NCI-H2029 treated with DMSO at 0.1 percent for 48 hours (cell line): Measurements from ENCODE around the gene AP1S2.

Experiments used
- DNase-seq: peaks from one replicate; lab custom pipeline; 2025; lab: John Stamatoyannopoulos, UW

AP1S2 gene

DNA sequence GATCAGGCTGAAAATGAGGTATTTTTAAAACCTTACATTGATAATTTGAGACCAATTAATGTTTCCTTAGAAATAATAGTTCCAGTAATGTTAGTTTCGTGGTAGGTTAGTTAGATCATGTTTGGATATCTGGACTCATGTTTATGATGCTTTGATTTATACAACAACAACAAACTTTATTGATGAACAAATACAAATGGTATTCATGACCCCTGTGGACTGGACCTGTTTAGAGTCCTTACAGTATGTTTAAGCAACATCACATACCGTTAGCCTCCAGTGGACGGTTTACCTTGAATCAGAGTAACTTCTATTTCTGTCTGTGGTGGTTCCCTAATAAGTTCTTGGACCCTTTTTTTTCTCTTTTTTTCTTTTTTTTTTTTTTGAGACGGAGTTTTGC lies 46.4 kb downstream of the AP1S2 start:
- no peak for DNase-seq

DNA sequence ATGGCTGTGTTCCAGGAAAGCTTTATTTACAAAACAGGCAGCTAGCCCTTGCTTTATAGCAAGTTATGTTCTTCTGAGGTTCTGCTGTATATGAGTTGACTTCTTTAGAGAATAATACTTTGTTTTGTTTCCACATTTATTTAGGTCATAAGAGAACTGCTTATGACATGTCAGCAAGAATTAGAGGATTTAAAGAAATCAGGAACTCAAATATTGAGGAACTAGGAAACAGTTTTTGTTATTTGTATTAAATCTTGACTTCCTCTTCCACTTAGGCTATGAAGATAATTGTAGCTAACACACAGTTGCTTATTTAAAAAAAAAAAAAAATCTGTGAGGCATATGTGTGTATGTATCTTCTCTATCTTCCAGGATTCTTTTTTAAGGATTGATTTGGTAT lies 50.0 kb downstream of the AP1S2 start:
- no peak for DNase-seq

DNA sequence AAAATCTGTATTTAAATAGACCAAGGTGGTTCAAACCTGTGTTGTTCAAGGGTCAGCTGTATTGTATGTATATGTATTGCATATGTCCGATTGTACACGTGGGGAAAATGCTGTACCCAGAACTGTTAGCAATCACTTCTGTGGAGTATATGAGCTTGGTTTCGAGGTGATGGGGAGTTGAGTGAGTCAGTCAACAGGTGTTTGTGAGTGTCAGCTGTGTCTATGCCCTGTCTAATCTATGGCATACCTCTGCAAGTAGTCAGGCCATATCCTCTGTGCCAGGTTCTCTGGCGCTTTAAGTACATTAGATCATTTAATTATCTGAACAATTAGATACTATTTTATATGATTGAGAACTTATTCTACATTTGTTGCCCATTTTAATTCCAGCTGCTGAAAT lies 56.9 kb downstream of the AP1S2 start:
- DNase-seq: no peak

- DNase-seq: no peak
Measured at GRCh38 chrX:15790769-15791290, 63.8 kb downstream of the AP1S2 start.

GRCh38 chrX:15789979-15790768 lies 64.4 kb downstream of the AP1S2 start, which contains the start of gene ZRSR2:
Gene ZRSR2, plus strand, starts transcription at chrX:15790484. Its CDS starts 12 bp downstream, at chrX:15790496.
- no peak for DNase-seq

DNA sequence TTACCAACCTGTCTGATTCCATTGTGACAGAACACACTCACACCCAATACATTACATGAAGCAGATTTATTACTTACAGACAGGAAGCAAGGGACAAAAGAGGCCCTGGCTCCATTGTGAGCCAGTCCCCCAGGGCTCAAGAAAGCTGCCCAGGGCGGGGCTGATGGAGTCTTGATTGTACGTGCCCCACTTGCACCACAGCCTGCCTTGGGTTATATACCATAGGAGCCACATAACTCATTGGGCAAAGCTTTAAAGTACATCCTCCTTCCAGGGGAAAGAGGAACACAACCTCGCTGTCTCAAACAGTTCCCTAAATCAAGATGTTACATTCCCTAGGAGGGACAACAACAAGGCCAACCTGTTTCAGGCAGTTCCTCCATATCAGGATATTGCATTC lies 67.7 kb downstream of the AP1S2 start:
- DNase-seq: no peak

- no peak for DNase-seq
Measured at GRCh38 chrX:15785176-15785750, 69.3 kb downstream of the AP1S2 start.

GRCh38 chrX:15781961-15782699 lies 72.5 kb downstream of the AP1S2 start:
- DNase-seq: no peak
